Heart left ventricle (tissue), 13 donors: Measurements from ENCODE around the gene KLRC4.
A peak's percentile ranks its signal among the peaks of the same experiment; 100 is the strongest.

Experiments
- CTCF ChIP-seq, 12 donors: fragments of 200-600 bp; sonication (generic) in 4 of 12; IDR thresholded peaks; one replicate each; pipeline versions ENCODE4 v1.5.0 to v1.8.0; 2018 to 2022; ENCODE audit warnings: antibody characterized with exemption in 12 of 12, mild to moderate bottlenecking in 5 of 12
- POLR2A ChIP-seq, 2 donors: fragments of 450-650 bp; IDR thresholded peaks; one replicate each; pipeline ENCODE4 v1.6.1; 2017; ENCODE audit warnings: antibody characterized with exemption in 2 of 2, mild to moderate bottlenecking in 2 of 2, moderate library complexity in 2 of 2
- donor health status: ischemic (EF 13 %, LVEDD 7.1; RV severe dilation, severe dysfunction).
- donor health status: DM: no; HTN: yes; CAD: no.
- donor health status: DM: no; HTN: no; CAD: no.
- donor health status: ischemic (EF 25% LVEDD 6.9; RV normal size, moderate dysfunction).
- donor health status: ischemic (EF 25% LVEDD 5.7; RV mildly dilated, moderate dysfunction).
- donor health status: ischemic (EF 35%, LVEDD 5.7; RV mildly dilated, moderate dysfunction).
- donor health status: nonischemic (EF 11% LVEDD 7.7; RV severe dilation, severe dysfunction).
- donor health status: DM: yes; HTN: yes; CAD: no.
- donor health status: PGD.
- donor health status: ischemic (EF 29% LVEDD 5.4; RV normal size, mild dysfunction).
- donor health status: nonischemic (EF 23%, LVEDD 6.1; RV moderate dilation, normal function).

GRCh38 chr12:10363914-10364814 lies 45.4 kb downstream of the KLRC4 start:
- TF ChIP-seq CTCF (IDR thresholded peaks at IDR 0.05) (no peak), POLR2A (IDR thresholded peaks at IDR 0.05) (peak in 1 of 2 donors; percentile 43)
